A673 (cell line): ENCODE data around the gene ADAMTSL1. TPM values are rescaled to one million over a fixed set of nuclear protein-coding genes. Genes with fewer than 3 reads are reported as not detected.

ENCODE experiments used
- BruUV-seq: library from RNA; stranded (reverse); fragments of 400-500 nt; replicated peaks from 2 replicates; lab custom pipeline; 2021; lab: Mats Ljungman, UMichigan
- CTCF ChIA-PET: fragments of 300-600 bp; sonication (Branson Sonifier 250); formaldehyde crosslinking; loops from one replicate; lab custom pipeline; 2022; ENCODE audit warnings: antibody characterized with exemption; lab: Charles Lee
- POLR2A ChIA-PET: fragments of 300-600 bp; sonication (Branson Sonifier 250); formaldehyde crosslinking; loops from one replicate; lab custom pipeline; 2022; ENCODE audit warnings: antibody characterized with exemption; ENCODE audit not compliant: low non-redundant PET; lab: Charles Lee
- DNase-seq: peaks from one replicate; pipeline ENCODE4 v3.0.0-alpha.2; 2015; ENCODE audit warnings: low spot score
- H3K27ac ChIP-seq: fragments of 200-600 bp; sonication (generic); 2 replicates; pipeline ENCODE4 v1.5.1; 2016; ENCODE audit warnings: mixed run types, low read depth, mild to moderate bottlenecking, mixed read lengths, antibody characterized with exemption, low read length; ENCODE audit not compliant: poor library complexity, severe bottlenecking
- H3K27me3 ChIP-seq: fragments of 200-600 bp; sonication (generic); replicated peaks from 2 replicates; pipeline ENCODE4 v1.6.1; 2017; ENCODE audit warnings: mixed run types, low read depth, mild to moderate bottlenecking, mixed read lengths, antibody characterized with exemption, low read length; ENCODE audit not compliant: insufficient read depth, poor library complexity
- H3K36me3 ChIP-seq: fragments of 200-600 bp; sonication (generic); 2 replicates; pipeline ENCODE4 v1.6.1; 2016; ENCODE audit warnings: mixed run types, mild to moderate bottlenecking, mixed read lengths, antibody characterized with exemption, low read length; ENCODE audit not compliant: insufficient read depth, poor library complexity, severe bottlenecking
- H3K4me1 ChIP-seq: fragments of 200-600 bp; sonication (generic); 2 replicates; pipeline ENCODE4 v1.6.1; 2017; ENCODE audit warnings: mixed run types, mild to moderate bottlenecking, mixed read lengths, antibody characterized with exemption, low read length; ENCODE audit not compliant: insufficient read depth, poor library complexity, severe bottlenecking
- H3K4me3 ChIP-seq: fragments of 200-600 bp; sonication (generic); 2 replicates; pipeline ENCODE4 v1.5.1; 2016; ENCODE audit warnings: low read depth, mixed run types, mild to moderate bottlenecking, mixed read lengths, low read length; ENCODE audit not compliant: poor library complexity, severe bottlenecking
- H3K9me3 ChIP-seq: fragments of 200-600 bp; sonication (generic); 2 replicates; pipeline ENCODE4 v1.6.1; 2016; ENCODE audit warnings: mixed run types, low read depth, mild to moderate bottlenecking, mixed read lengths, antibody characterized with exemption, low read length; ENCODE audit not compliant: poor library complexity, severe bottlenecking
- CTCF ChIP-seq: fragments of 300-800, 200-600 bp; sonication (generic); conservative IDR thresholded peaks from 2 replicates; pipeline ENCODE4 v1.5.1; 2017; ENCODE audit warnings: low read depth, mild to moderate bottlenecking, antibody characterized with exemption, low read length, moderate library complexity, mixed read lengths
- EZH2 ChIP-seq: fragments of 200-600 bp; sonication (generic); IDR thresholded peaks from 2 replicates; pipeline ENCODE4 v1.6.1; 2017; ENCODE audit warnings: borderline replicate concordance, low read depth, mild to moderate bottlenecking, mixed read lengths, antibody characterized with exemption, low read length; ENCODE audit not compliant: poor library complexity, severe bottlenecking
- intact Hi-C: fragments of 100-400 bp; cut with micrococcal nuclease; formaldehyde crosslinking; loops from one replicate; pipeline ENCODE4 v1.10.0; 2022; ENCODE audit not compliant: unreplicated experiment
- total RNA-seq: library from RNA; stranded (reverse); gene quantifications from 2 replicates; pipeline ENCODE4 v1.2.3, GENCODE V29; 2021

The ADAMTSL1 gene
- total RNA-seq, 1 experiment from 2014 or later, result not detected

GRCh38 chr9:18820566-18821095, 346.7 kb downstream of the ADAMTSL1 start:
- Histone ChIP-seq H3K4me3 (no peak overlapping the region), H3K27ac (no peak overlapping the region), H3K27me3 (no peaks in the 10 kb centered on the region), H3K36me3 (no peaks in the 10 kb centered on the region), H3K4me1 (no peaks in the 10 kb centered on the region), H3K9me3 (no peaks in the 10 kb centered on the region)
- TF ChIP-seq EZH2 (no peak), CTCF (no peak)
- BruUV-seq, result no TSS peak
- intact Hi-C loops, result no loop called here
- POLR2A ChIA-PET, result no interaction called here
- no peak for DNase-seq
- CTCF ChIA-PET, result no interaction called here

DNA sequence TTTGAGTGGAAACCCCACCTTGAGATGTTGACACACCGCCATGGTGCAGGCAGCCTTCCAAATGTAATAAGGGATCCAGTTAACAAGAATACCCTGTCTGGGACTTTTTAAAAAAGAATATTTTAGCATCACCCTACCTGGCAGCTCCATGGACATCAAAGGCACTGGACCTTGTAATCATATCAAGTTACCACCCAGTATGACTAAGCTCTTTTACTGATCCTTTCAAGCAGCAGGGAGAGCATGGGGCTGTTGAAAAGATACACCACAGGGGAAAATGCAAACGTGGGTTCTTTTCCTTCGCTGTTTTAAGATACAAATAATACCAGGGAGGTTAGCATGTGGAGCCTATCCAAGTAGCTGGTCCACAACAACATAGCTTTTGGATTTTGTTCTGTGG, 347.8 kb downstream of the ADAMTSL1 start:
- Histone ChIP-seq H3K27me3 (no peaks in the 10 kb centered on the region), H3K4me3 (no peak overlapping the region), H3K36me3 (no peaks in the 10 kb centered on the region), H3K4me1 (no peaks in the 10 kb centered on the region), H3K27ac (no peak overlapping the region), H3K9me3 (no peaks in the 10 kb centered on the region)
- no peak for DNase-seq
- intact Hi-C loops, result no loop called here
- no peak for TF ChIP-seq EZH2
- TF ChIP-seq CTCF, result no peak
- no TSS peak for BruUV-seq
- ChIA-PET CTCF (no interaction called here), POLR2A (no interaction called here)

GRCh38 chr9:18822850-18823249, 348.9 kb downstream of the ADAMTSL1 start:
- no peak for TF ChIP-seq EZH2
- TF ChIP-seq CTCF, result no peak
- H3K9me3 ChIP-seq, result no peaks in the 10 kb centered on the region
- intact Hi-C loops, result no loop called here
- no peak for DNase-seq
- no peak overlapping the region for H3K4me3 ChIP-seq
- H3K27ac ChIP-seq, result no peak overlapping the region
- no peaks in the 10 kb centered on the region for H3K36me3 ChIP-seq
- H3K27me3 ChIP-seq, result no peaks in the 10 kb centered on the region
- ChIA-PET POLR2A (no interaction called here), CTCF (no interaction called here)
- H3K4me1 ChIP-seq, result no peaks in the 10 kb centered on the region
- no TSS peak for BruUV-seq
